Adrenal gland (tissue), 5 donors: ENCODE results near the gene TFE3.

ENCODE experiments used
- CTCF ChIP-seq, 6 experiments: fragments of 450-650 bp in 4 of 6; fragments of 200-600 bp in 2 of 6; sonication (generic) in 1 of 6; IDR thresholded peaks; 1 replicate in 5 of 6; 2 replicates in 1 of 6; pipeline versions ENCODE4 v1.5.1 to v1.8.0; 2016 to 2021; ENCODE audit warnings: antibody characterized with exemption in 6 of 6, mild to moderate bottlenecking in 2 of 6, moderate library complexity in 1 of 6
- POLR2A ChIP-seq, 2 donors: fragments of 450-650 bp; IDR thresholded peaks; one replicate each; pipeline ENCODE4 v1.6.1; 2017; ENCODE audit warnings: antibody characterized with exemption in 2 of 2, mild to moderate bottlenecking in 2 of 2, moderate library complexity in 1 of 2
- donor health status: DM: no; HTN: no; CAD: no.

GRCh38 chrX:49043987-49044281 lies 777 bp upstream of the TFE3 start:
- TF ChIP-seq CTCF (IDR thresholded peaks at IDR 0.05) (peak in 1 of 6 experiments; percentile 4), POLR2A (IDR thresholded peaks at IDR 0.05) (peak in 1 of 2 donors; percentile 27)
